Activated T-helper 17 cell treated with anti-CD3 and anti-CD28 coated beads, Interleukin-2, amount 50 U/mL, for 72 hours (primary cell): ENCODE results near the gene NSL1. TPM values are rescaled to one million over a fixed set of nuclear protein-coding genes. Genes with fewer than 3 reads are reported as not detected.
"Not testable (repeated sequence)": the region's sequence is repeated elsewhere in the genome, so short reads cannot be mapped to it uniquely, and the experiment has no call there.

Experiments used
- ATAC-seq: fragments of 150-1000 bp; cut with Tn5 transposase; replicated peaks from 2 replicates; pipeline ENCODE4 v1.10.0; 2021; ENCODE audit warnings: mild to moderate bottlenecking, moderate library complexity
- H3K27ac Mint-ChIP-seq: one replicate; pipeline ENCODE4 v1.8.0; 2022; ENCODE audit warnings: mixed read lengths
- H3K27me3 Mint-ChIP-seq: one replicate; pipeline ENCODE4 v1.8.0; 2022; ENCODE audit warnings: mixed read lengths
- H3K36me3 Mint-ChIP-seq: one replicate; pipeline ENCODE4 v1.8.0; 2022; ENCODE audit warnings: low read depth, mild to moderate bottlenecking, mixed read lengths
- H3K4me1 Mint-ChIP-seq: one replicate; pipeline ENCODE4 v1.8.0; 2022; ENCODE audit warnings: mixed read lengths
- H3K4me3 Mint-ChIP-seq: one replicate; pipeline ENCODE4 v1.8.0; 2022; ENCODE audit warnings: mild to moderate bottlenecking, mixed read lengths
- H3K9me3 Mint-ChIP-seq: one replicate; pipeline ENCODE4 v1.8.0; 2022; ENCODE audit warnings: mixed read lengths
- total RNA-seq, 2 donors: library from RNA; stranded (reverse); gene quantifications; one replicate each; pipeline ENCODE4 v1.2.3, GENCODE V29; 2022

Gene NSL1, protein sequence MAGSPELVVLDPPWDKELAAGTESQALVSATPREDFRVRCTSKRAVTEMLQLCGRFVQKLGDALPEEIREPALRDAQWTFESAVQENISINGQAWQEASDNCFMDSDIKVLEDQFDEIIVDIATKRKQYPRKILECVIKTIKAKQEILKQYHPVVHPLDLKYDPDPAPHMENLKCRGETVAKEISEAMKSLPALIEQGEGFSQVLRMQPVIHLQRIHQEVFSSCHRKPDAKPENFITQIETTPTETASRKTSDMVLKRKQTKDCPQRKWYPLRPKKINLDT
- 10 to 100 TPM; 26.2 to 40.0 TPM for total RNA-seq

DNA sequence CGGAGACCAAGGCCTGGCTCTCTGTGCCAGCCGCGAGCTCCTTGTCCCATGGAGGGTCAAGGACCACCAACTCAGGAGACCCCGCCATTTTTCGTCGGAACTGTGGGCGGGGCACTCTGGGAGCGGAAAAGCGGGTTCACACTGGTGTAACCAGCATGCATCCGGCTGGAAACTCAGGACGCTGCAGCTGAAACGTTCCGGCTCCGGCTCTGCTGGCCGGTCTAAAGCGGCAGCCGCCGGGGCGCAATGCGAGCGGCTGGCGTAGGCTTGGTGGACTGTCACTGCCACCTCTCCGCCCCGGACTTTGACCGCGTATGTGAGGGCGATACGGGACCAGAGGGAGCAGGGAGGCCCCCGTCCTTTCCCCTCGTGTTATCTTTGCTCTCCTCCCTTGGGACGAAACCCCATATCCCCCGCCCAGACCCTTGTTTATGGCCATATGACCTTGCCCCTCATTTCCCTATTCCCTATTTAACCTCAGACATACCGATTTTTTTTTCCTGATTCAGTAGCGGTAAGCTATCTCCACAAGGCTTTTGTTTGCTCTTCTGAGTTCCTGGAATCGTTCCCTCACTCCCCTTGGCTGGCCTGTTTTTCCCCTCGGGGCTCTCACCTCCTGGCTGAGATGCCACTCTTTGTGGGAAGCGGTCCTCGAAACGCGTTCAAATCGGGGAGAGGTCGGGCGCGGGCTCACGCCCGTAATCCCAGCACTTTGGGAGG lies at the start of gene NSL1, which contains the start of gene TATDN3:
NSL1 (minus strand) TSS at position 102 of the 720 bp plus-strand sequence; CDS start at position 88, 14 bp downstream.
TATDN3 (plus strand) TSS at position 219 of the 720 bp plus-strand sequence; CDS start at position 247, 28 bp downstream.
- Mint-ChIP-seq H3K36me3 (peaks cover 31% of the 10 kb centered on the region), H3K4me1 (peaks cover 20% of the 10 kb centered on the region), H3K4me3 (peak within 1 kb of the TSS; percentile 98), H3K27ac (peak within 1 kb of the TSS; percentile 98), H3K9me3 (no peaks in the 10 kb centered on the region), H3K27me3 (no peaks in the 10 kb centered on the region)
- peak; percentile 91 for ATAC-seq

- no peak for ATAC-seq
- no peaks in the 10 kb centered on the region for H3K27me3 Mint-ChIP-seq
- H3K4me1 Mint-ChIP-seq, result no peaks in the 10 kb centered on the region
- H3K27ac Mint-ChIP-seq, result no peak overlapping the region
- no peaks in the 10 kb centered on the region for H3K36me3 Mint-ChIP-seq
- H3K9me3 Mint-ChIP-seq, result no peaks in the 10 kb centered on the region
- H3K4me3 Mint-ChIP-seq, result no peak overlapping the region
Observed at GRCh38 chr1:212838145-212838544, 46.6 kb upstream of the NSL1 start.

DNA sequence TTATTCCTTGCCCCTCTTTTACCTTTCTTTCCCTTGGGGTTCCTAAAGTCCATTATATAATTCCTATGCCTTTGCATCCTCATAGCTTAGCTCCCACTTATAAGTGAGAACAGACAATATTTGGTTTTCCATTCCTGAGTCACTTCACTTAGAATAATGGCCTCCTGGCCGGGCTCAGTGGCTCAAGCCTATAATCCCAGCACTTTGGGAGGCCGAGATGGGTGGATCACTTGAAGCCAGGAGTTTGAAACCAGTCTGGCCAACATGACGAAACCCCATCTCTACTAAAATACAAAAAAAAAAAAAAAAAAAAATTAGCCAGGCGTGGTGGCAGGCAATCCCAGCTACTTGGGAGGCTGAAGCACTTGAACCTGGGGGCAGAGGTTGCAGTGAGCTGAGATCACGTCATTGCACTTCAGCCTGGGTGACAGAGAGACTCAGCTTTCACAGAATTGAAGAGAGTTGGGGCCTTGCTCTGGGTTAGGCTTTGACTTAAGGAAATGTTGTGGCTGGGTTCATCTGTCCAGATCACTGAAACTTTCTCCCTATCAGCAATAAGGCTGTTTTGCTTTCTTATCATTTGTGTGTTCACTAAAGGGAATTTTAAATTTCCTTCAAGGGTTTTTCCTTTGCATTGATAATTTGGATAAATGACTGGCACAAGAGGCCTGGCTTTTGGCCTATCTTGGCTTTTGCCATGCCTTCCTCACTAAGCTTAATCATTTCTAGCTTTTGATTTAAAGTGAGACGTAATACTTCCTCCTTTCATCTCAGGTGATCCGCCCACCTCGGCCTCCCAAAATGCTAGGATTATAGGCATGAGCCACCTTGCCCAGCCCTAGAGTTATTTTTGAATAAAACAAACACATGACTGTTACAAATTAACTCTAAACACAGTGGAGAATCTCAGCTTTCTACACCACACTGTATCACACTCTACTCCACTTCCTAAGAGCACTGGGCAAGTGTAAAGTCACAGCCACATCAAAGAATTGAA lies 41.9 kb upstream of the NSL1 start:
- not testable (repeated sequence) for H3K4me3 Mint-ChIP-seq, H3K27me3 Mint-ChIP-seq, H3K9me3 Mint-ChIP-seq, H3K4me1 Mint-ChIP-seq, H3K36me3 Mint-ChIP-seq
- peak; percentile 32 for ATAC-seq
- peak overlapping the region; percentile 53 for H3K27ac Mint-ChIP-seq

DNA sequence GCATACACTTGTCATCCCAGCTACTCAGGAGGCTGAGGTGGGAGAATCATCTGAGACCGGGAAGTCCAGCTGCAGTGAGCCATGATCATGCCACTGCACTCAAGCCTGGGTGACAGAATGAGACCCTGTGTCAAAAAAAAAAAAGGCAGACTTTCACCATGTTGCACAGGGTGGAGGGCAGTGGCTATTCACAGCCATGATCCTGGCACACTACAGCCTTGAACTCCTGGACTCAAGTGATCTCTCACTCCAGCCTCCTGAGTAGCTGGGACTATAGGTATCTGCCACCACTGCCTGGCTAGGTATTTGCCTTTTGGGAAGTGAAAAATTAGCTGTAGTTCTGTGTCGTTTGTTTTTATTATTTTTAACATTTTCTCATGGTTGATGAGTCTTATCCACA lies 36.8 kb upstream of the NSL1 start:
- ATAC-seq, result no peak
- Mint-ChIP-seq H3K27me3 (peaks cover 4% of the 10 kb centered on the region), H3K4me1 (no peaks in the 10 kb centered on the region), H3K36me3 (no peaks in the 10 kb centered on the region), H3K27ac (no peak overlapping the region), H3K9me3 (peaks cover 13% of the 10 kb centered on the region), H3K4me3 (no peak overlapping the region)

DNA sequence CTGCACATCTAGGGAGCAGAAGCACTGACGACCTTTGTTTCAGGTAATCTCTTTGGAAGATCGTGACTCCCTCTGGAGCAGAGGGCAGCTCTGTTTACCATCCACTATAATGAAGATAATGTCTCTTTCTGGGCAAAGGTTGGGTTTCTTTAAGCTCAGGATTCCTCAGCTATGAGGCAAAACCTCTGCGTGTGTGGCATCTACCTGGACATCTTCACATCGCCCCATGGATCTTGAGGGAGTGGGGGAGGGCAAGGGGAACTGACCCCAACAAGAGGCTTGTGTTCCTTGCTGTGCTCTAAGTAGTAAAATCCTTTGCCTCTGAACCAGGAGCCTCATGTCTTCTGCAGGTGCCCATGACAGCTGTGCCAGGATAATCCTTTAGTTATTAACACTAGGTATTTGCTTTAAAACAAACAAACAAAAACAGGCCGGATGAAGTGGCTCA lies 36.3 kb upstream of the NSL1 start:
- peaks cover 4% of the 10 kb centered on the region for H3K27me3 Mint-ChIP-seq
- H3K9me3 Mint-ChIP-seq, result peaks cover 13% of the 10 kb centered on the region
- H3K27ac Mint-ChIP-seq, result no peak overlapping the region
- H3K36me3 Mint-ChIP-seq, result no peaks in the 10 kb centered on the region
- ATAC-seq, result no peak
- H3K4me3 Mint-ChIP-seq, result no peak overlapping the region
- no peaks in the 10 kb centered on the region for H3K4me1 Mint-ChIP-seq

- peaks cover 4% of the 10 kb centered on the region for H3K27me3 Mint-ChIP-seq
- H3K36me3 Mint-ChIP-seq, result no peaks in the 10 kb centered on the region
- H3K27ac Mint-ChIP-seq, result no peak overlapping the region
- ATAC-seq, result no peak
- no peaks in the 10 kb centered on the region for H3K4me1 Mint-ChIP-seq
- H3K9me3 Mint-ChIP-seq, result peaks cover 13% of the 10 kb centered on the region
- no peak overlapping the region for H3K4me3 Mint-ChIP-seq
Observed at GRCh38 chr1:212827171-212827776, 35.7 kb upstream of the NSL1 start.

- no peaks in the 10 kb centered on the region for H3K4me1 Mint-ChIP-seq
- no peaks in the 10 kb centered on the region for H3K36me3 Mint-ChIP-seq
- ATAC-seq, result no peak
- no peak overlapping the region for H3K4me3 Mint-ChIP-seq
- no peak overlapping the region for H3K27ac Mint-ChIP-seq
- H3K27me3 Mint-ChIP-seq, result peaks cover 4% of the 10 kb centered on the region
- peaks cover 13% of the 10 kb centered on the region for H3K9me3 Mint-ChIP-seq
Observed at GRCh38 chr1:212825798-212826452, 34.3 kb upstream of the NSL1 start.

DNA sequence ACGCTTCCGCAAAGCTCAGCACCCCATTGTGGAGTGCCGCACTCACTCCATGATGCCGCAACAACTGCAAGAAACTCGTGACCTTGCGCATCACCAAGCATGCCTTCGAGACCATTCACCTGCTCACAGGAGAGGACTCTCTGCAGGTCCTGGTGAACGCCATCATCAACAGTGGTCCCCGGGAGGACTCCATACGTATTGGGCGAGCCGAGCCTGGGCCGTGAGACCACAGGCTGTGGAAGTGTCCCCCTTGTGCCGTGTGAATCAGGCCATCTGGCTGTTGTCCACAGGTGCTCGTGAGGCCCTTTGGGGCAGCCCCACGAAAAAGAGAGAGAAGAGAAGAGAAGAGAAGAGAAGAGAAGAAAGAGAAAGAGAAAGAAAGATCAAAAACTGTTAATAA lies 32.6 kb upstream of the NSL1 start:
- Mint-ChIP-seq H3K27me3 (peaks cover 4% of the 10 kb centered on the region), H3K4me1 (no peaks in the 10 kb centered on the region), H3K4me3 (no peak overlapping the region), H3K27ac (no peak overlapping the region), H3K9me3 (peaks cover 13% of the 10 kb centered on the region), H3K36me3 (no peaks in the 10 kb centered on the region)
- no peak for ATAC-seq

- Mint-ChIP-seq H3K4me3 (no peak overlapping the region), H3K4me1 (no peaks in the 10 kb centered on the region), H3K27ac (no peak overlapping the region), H3K9me3 (peaks cover 13% of the 10 kb centered on the region), H3K36me3 (no peaks in the 10 kb centered on the region), H3K27me3 (peaks cover 4% of the 10 kb centered on the region)
- no peak for ATAC-seq
Observed at GRCh38 chr1:212822956-212823355, 31.4 kb upstream of the NSL1 start.

DNA sequence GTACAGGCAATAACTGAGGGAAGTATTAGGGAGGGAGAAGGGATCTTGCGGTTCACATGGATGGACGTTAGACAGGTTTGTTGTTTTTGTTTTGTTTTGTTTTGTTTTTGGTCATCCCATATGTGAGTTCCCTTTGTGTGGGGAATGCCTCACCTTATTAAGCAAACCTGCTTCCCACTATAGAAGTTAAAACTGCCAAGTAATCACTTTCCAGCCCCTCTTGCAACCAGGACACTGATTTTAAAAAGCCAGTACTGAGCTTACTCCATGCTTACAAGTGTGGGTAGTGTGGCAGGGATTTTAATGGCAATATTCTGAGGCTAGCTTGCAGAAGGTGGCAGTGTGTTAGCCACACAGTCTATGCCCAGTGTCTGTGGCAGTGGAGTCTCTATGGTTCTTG lies 29.4 kb upstream of the NSL1 start:
- Mint-ChIP-seq H3K4me1 (no peaks in the 10 kb centered on the region), H3K27me3 (no peaks in the 10 kb centered on the region), H3K27ac (no peak overlapping the region), H3K9me3 (peaks cover 10% of the 10 kb centered on the region), H3K4me3 (no peak overlapping the region), H3K36me3 (no peaks in the 10 kb centered on the region)
- no peak for ATAC-seq

- Mint-ChIP-seq H3K9me3 (peaks cover 8% of the 10 kb centered on the region), H3K27ac (peak overlapping the region; percentile 20), H3K4me1 (no peaks in the 10 kb centered on the region), H3K4me3 (no peak overlapping the region), H3K36me3 (no peaks in the 10 kb centered on the region), H3K27me3 (no peaks in the 10 kb centered on the region)
- no peak for ATAC-seq
Observed at GRCh38 chr1:212819726-212820125, 28.1 kb upstream of the NSL1 start.

GRCh38 chr1:212816567-212817278 lies 25.1 kb upstream of the NSL1 start:
- no peak for ATAC-seq
- no peaks in the 10 kb centered on the region for H3K9me3 Mint-ChIP-seq
- no peaks in the 10 kb centered on the region for H3K27me3 Mint-ChIP-seq
- no peak overlapping the region for H3K27ac Mint-ChIP-seq
- H3K4me3 Mint-ChIP-seq, result no peak overlapping the region
- H3K36me3 Mint-ChIP-seq, result peaks cover 15% of the 10 kb centered on the region
- no peaks in the 10 kb centered on the region for H3K4me1 Mint-ChIP-seq
